ENCODE results near the gene VAC14.

GRCh38 chr16:70689035-70689969, 111.7 kb downstream of the VAC14 start:
- TF ChIP-seq CTCF (IDR thresholded peaks at IDR 0.05) = no peak
- no peak for TF ChIP-seq POLR2A (IDR thresholded peaks at IDR 0.05)

All from esophagus squamous epithelium (tissue), 4 donors.